Left renal pelvis (tissue), 4 donors: ENCODE data around the gene ATP5ME. TPM values are rescaled to one million over a fixed set of nuclear protein-coding genes. Genes with fewer than 3 reads are reported as not detected.

ENCODE experiments used
- DNase-seq, 4 donors: peaks; one replicate each; pipeline ENCODE4 v3.0.0-alpha.2; 2013; ENCODE audit warnings: low read depth in 4 of 4, low spot score in 3 of 4
- polyA plus RNA-seq, 4 donors: library from polyadenylated mRNA; unstranded; fragments of 120-200 nt; gene quantifications; one replicate each; pipeline ENCODE4 v1.2.1, GENCODE V29; 2013; ENCODE audit not compliant: insufficient read length in 4 of 4

The ATP5ME gene
- polyA plus RNA-seq, 4 donors = 171 to 315 (median 274) TPM

DNA sequence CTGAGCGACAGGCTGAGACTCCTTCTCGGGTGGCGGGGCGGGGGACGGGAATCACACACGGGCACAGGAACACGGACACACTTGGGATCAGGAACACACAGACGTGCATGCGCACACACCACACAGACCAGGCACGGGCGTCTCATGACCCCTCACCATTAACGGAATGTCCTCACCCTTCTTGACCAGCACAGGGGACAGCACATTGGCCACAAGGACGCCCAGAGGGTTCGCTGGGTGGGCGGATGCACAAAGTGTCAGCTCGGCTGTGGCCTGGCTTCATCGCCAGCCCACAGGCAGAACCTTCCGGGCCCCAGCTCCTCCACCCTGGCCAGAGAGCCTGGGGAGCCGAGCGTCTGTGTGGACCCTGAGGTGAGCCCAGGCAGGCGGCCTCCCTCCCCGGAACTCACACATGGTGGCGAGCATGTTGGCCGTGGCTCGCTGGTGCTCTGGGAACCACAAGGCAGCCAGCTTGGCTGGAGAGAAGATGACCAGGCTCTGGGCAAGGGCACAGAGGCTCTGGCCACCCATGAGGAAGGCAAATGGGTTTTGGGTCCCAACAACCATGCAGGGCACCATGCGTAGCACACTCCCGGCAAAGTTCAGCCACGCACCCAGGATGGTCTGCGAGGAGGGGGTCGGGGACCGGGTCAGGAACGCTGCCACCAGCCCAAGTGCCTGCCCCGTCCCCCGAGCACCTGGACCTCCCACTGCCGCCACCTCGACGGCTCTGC, 11.8 kb upstream of the ATP5ME start:
- DNase-seq = no peak

GRCh38 chr4:684623-685327, 10.7 kb upstream of the ATP5ME start:
- no peak for DNase-seq

- no peak for DNase-seq
Measured at GRCh38 chr4:683982-684622, 10.0 kb upstream of the ATP5ME start.

DNA sequence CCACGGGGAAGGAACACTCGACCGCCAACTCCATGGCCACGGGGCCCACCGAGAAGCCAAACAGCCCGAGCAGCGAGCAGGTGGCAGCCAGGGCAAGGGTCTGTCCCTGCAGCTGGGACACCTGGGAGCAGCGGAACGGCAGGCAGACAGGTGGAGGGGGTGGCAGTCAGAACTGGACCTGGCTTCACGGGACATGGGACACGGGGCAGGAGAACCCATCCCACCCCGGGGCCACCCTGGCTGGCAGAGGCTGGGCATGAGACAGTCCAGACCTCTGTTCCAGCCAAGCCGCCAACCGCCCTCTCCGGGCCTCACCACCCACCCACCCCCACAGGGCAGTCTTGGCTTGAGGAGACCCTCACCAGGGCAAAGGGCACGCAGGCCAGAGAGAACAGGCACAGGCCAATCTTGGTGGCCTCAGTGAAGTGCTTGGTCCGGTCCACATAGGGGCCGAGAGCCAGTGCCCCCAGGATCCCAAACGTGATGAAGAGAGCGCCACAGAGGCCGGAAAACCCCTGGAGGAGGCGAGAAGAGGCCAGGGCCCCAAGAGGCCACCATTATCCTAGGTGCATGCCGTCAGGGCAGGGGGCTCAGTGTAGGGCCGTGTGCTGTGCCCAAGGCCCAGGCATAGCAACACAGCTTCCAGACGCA, 9.3 kb upstream of the ATP5ME start:
- no peak for DNase-seq

- DNase-seq = no peak
Measured at GRCh38 chr4:682490-683172, 8.6 kb upstream of the ATP5ME start.

GRCh38 chr4:681736-682451, 7.8 kb upstream of the ATP5ME start:
- DNase-seq = no peak

DNA sequence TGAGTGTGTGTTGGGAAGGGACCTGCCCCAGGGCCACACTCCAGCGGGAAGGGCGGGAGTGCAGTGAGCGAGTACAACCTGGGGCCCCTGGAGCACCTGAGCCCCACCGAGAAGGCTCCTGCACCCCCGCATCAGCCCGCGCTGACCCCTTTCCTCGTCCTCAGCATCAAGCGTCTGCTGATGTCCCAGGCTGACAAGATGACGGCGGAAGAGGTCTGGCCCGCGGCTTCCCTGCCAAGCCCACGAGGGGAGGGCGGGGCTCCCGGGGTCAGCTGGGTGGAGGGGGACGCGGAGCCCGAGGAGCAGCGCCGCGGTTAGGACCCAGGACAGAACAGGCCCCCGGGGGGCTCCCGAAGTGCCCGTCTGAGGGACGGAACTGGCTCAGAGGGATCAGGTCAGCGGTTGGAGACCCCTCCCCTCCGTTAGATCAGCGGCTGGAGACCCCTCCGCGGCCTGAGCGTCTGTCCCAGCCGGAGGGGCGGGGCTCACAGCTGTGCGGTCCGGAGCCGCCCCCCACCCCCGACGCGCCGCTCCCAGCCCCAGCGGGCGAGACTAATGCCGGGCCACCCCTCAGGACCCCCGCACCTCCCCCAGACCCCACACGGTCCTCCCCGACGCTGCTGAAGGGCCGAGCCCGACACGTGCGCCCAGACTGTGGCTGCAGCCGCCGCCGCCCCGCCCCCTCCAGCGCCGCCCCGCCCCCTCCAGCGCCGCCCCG, 7.0 kb upstream of the ATP5ME start:
- DNase-seq = no peak

- no peak for DNase-seq
Measured at GRCh38 chr4:680551-680927, 6.5 kb upstream of the ATP5ME start.

DNA sequence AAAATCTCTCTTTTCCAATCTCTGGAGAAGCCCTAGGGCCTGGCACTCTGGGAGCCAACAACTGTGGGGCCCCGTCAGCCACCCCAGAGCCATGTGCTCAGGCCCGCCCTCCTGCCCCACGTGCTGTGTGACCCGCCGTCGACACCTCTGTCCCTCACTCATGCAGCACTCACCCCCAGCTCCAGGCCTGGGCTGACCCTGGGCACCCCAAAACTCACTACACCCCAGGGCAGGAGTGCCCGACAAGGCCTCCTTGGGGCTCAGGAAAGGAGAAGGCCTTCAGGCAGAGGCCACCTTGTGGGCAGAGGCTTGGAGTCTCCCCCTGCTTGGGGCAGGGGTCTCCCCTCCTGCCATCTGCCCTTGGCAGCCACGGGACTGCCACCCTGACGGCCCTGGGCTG, 6.0 kb upstream of the ATP5ME start:
- DNase-seq = no peak

GRCh38 chr4:679629-680028, 5.6 kb upstream of the ATP5ME start:
- DNase-seq = no peak

DNA sequence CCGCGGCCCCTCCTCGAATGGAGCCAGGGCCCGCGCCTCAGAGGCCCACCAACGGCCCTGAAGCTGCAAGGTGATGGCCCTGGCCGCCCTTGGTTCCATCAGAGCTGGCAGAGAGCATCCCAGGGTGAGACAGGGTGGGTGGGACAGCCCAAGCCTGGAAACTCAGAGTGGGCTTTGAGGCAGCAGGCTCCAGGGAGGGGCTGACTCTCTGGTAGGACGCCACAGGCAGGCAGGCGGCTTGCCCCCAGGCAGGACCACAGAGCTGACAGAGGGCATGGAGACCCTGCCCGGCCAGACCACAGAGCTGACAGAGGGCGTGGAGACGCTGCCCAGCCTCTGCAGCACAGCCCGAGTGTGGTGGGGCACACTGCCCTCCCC, 5.0 kb upstream of the ATP5ME start:
- no peak for DNase-seq

DNA sequence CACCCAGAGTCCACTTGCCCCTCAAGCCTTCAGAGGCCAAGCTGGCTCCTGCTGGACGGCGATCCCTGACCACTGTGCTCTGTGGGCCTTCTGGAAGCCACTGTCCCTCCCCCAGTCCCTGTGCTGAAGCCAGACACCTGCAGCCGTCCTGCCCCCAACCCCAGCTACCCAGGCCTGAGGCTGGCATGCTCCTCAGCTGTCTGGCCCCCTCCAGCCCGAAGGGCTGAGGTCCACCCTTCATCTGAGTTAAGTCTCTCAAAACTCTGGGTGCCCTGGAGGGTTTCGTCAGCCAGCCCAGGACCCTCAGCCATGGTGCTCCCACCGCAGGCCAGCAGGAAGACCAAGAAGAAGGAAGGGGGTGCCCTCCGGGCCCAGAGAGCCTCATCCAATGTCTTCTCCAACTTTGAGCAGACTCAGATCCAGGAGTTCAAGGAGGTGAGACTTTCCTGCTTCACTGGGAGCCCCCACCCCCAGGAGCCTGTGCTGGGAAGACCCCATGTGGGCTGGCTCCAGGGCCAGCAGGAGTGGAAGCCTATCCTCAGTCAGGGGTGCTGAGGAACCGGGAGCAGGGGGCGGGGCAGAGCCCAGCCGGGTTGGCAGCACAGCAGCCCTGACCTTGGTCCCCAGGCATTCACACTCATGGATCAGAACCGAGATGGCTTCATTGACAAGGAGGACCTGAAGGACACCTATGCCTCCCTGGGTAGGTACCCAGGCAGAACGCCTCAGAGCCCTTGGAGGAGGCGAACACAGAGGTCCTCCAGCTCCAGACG, 4.4 kb upstream of the ATP5ME start:
- no peak for DNase-seq

- DNase-seq = no peak
Measured at GRCh38 chr4:677431-678293, 3.6 kb upstream of the ATP5ME start.

GRCh38 chr4:676871-677235, 2.8 kb upstream of the ATP5ME start:
- DNase-seq = no peak

- DNase-seq = no peak
Measured at GRCh38 chr4:675980-676870, 2.1 kb upstream of the ATP5ME start.

DNA sequence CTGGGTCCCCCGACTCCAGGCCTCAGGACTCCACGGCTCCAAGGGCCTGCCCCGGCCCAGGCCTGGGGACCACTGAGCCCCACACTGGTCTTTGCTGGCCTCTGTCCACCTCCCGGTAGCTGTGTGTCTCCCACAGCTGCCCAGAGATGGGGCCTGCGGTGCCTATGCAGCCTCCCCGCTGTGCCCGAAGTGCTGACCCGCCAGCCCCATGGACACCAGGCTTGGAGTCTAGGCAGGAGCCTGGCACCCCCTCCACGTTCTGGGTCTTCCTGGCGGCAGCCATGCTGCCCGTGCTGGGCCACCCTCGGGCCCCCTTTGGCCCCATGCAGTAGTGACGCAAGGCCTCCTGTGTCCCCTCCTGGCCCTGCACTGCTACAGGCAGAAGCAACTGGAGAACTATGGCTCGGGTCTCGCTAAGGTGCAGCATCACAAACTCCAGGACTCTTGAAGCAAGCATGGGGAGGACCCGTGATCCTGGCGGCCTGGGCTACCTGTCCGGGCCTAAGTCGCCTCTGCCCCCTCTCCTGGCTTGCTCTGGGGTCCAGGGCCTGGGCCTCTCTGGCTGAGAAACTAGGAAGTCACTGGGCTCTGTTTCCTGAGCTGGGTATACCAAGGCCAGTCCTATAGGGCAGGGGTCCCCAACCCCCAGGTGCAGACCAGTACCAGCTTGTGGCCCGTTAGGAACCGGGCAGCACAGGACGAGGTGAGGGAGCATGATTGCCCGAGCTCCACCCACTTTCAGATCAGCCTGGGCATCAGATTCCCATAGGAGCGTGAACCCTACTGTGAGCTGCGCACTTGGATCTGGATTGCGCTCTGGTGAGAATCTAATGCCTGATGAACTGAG, 1.2 kb upstream of the ATP5ME start:
- DNase-seq = no peak
